Measurements from ENCODE around the gene METTL26.

The METTL26 gene

GRCh38 chr16:595094-595528 is 41.0 kb downstream of the METTL26 start:
- DNase-seq (ENCODE audit: low read depth): no peak

- no peak for DNase-seq (ENCODE audit: low read depth)
These were observed 42.3 kb downstream of the METTL26 start for GRCh38 chr16:593807-594206.

- DNase-seq (ENCODE audit: low read depth): no peak
These were observed 42.7 kb downstream of the METTL26 start for GRCh38 chr16:593406-593805.

DNA sequence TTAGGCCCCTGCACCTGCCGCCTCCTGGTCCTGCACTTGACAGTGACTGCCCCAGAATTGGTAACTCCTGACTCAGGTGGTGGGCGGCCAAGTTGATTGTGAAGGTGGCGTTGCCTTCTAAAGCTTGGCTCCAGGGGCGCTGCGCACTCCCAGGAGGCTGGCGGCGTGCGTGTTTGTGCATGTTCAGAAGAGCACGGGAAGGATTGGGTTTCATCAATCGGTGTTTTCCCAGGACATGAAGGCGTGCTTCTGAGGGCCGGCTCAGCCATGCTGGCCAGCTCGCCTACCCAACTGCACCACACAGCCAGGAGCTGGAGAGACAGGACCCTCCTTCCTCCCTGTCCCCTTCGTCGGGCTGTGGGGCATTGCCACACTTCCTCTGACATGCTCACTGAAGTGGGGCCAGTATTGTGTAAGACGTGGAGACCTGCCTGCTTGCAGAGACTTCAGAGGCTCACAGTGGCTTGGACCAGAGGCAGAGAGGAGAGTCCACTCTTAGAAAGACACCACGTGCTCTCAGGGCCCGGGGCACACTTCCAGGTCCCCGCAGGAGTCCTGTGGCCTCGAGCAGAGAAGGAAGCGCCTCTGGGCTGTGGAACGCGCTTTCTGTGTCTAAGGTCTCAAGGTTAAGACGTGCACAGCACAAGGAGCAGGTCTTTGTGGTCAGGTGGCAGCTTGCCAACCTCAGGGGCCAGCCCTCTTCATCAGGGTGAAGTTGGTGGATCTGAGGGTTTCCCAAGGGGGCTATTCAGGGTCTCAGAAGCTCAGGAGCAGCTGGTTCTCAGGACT is 43.4 kb downstream of the METTL26 start:
- DNase-seq (ENCODE audit: low read depth): no peak

DNA sequence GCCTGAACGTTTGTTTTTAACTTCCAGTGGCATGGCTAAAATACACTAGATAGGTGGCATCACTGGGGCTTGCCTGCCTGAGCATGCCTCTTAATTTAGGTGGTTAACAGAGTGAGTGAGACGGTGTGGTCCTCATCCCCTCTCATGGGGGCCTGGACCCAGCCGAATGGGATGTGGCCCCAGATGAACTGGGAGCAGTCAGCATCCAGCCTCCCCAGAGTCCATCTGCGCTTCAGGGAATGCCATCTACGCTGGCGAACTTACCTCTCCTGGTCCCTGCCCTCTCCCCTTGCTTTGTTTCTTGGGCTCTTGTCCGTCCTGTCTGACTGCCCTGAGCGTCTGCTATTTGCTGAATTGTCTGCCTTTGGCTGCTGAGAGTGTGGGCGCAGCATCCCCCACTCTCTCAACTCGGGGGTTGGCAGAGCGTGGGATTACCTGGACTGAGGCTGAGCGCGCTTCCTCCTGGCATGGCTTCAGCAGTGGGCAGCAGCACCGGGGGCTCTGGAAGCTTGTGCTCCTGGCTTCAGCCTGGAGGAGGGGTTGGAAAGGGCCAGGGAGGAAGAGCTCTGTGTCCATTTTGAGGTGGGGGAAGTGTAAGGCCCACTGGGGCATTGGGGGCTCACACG is 44.1 kb downstream of the METTL26 start:
- no peak for DNase-seq (ENCODE audit: low read depth)

GRCh38 chr16:591231-591630 is 44.9 kb downstream of the METTL26 start:
- no peak for DNase-seq (ENCODE audit: low read depth)

GRCh38 chr16:590815-591200 is 45.3 kb downstream of the METTL26 start:
- DNase-seq (ENCODE audit: low read depth): no peak

GRCh38 chr16:590188-590814 is 45.8 kb downstream of the METTL26 start:
- DNase-seq (ENCODE audit: low read depth): no peak

DNA sequence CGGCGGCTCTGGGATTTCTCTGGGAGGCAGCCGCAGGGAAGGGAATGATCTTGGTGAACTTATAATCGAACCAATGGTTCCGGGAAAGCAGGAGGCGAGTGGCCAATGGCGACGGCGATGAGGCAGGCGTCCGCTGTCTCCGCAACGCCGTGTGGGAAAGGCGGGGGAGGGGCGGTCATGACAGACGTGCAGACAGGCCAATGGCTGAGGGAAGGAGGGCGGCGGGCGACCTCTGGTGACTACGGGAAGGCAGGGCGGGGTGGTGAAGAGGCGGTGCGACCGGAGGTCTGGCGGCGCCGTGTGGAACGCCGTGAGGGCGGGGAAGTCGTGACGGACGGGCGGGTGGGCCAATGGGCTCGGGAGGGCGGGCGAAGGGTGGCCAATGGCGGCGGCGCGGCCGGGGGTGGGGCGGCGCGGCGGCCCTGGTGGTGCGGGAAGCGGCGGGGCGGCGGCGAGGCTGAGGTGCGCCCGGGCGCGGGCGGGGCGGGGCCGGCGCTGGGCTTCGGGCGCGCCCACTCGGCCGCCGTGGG is 46.4 kb downstream of the METTL26 start, which contains the start of gene RAB40C:
RAB40C (plus strand) TSS at position 409 of the 530 bp plus-strand sequence. CDS start 226 bp downstream, outside the sequence.
- DNase-seq (ENCODE audit: low read depth): peak; percentile 91

- peak; percentile 81 for DNase-seq (ENCODE audit: low read depth)
These were observed 47.0 kb downstream of the METTL26 start for GRCh38 chr16:588889-589657.

- no peak for DNase-seq (ENCODE audit: low read depth)
These were observed 47.5 kb downstream of the METTL26 start for GRCh38 chr16:588639-588888.

GRCh38 chr16:586645-587590 is 49.2 kb downstream of the METTL26 start:
- DNase-seq (ENCODE audit: low read depth): no peak

DNA sequence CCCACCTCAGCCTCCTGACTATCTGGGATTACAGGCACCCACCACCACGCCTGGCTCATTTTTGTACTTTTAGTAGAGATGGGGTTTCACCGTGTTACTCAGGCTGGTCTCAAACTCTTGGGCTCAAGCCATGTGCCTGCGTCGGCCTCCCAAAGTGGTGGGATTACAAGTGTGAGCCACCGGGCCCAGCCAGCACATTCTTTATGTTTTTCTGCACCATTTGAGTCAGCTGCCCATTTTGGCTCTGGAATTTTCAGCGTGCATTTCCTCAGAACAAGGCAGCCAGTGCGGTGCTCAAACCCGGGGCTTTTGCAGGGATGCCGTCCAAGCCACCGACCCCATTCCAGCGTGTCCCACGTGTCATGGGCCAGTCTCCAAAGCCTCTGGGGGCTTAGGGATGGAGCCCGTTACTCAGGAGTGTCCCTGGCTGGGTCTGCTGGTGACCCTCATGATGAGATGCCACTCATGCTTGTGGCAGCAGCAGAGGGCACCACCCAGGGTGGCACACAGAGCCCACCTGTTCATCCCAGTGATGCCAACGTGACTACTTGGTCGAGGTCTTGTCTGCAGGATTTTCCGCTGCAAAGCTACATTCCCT is 50.0 kb downstream of the METTL26 start:
- no peak for DNase-seq (ENCODE audit: low read depth)

DNA sequence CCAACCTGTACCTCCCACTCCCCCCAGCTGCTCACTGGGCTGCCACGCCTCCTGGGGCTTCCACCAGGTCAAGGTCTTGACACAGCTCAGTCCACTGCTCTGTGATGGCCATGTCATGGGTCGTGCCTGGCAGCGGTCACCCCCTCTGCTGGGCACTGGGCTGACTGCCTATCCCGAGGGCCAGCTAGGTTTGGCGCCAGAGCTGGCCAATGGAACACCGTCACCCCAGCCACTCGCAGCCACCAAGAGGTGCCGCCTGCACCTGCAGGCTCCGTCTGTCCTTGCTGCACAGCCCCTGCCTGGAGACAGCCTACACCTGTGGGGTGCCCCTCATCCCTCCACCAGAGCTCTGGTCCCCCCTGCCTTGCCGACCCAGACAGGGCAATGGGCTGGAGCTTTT is 50.8 kb downstream of the METTL26 start:
- no peak for DNase-seq (ENCODE audit: low read depth)
